Activated T-cell treated with anti-CD3 and anti-CD28 coated beads, Interleukin-2, amount 50 U/mL, for 72 hours (primary cell): ENCODE data around the gene ZNF134. TPM values are rescaled to one million over a fixed set of nuclear protein-coding genes. Genes with fewer than 3 reads are reported as not detected.

Source experiments
- total RNA-seq, 2 donors: library from RNA; stranded (reverse); gene quantifications; one replicate each; pipeline ENCODE4 v1.2.3, GENCODE V29; 2022

ZNF134 gene
- total RNA-seq, 2 donors from 2014 or later, result 12.8 to 14.0 TPM

Other genes with a start within 250 kb of the ZNF134 start
- gene ZNF548, start 224.4 kb upstream of the ZNF134 start, total RNA-seq, result 10 to 100 TPM; 40.4 to 62.8 TPM
- 10 to 100 TPM; 11.0 to 12.0 TPM for gene ZNF17, start 203.1 kb upstream of the ZNF134 start, total RNA-seq
- 10 to 100 TPM; 16.5 to 18.0 TPM for gene ZNF749, start 178.9 kb upstream of the ZNF134 start, total RNA-seq
- 1 to 10 TPM in 1 of 2 donors, under 1 TPM in 1; 0.37 to 1.1 TPM for gene VN1R1, start 157.1 kb upstream of the ZNF134 start, total RNA-seq
- 1 to 10 TPM; 6.4 to 7.7 TPM for gene ZNF772, start 136.7 kb upstream of the ZNF134 start, total RNA-seq
- 10 to 100 TPM; 10.2 to 11.1 TPM for gene ZNF419, start 126.5 kb upstream of the ZNF134 start, total RNA-seq
- 10 to 100 TPM; 11.9 to 12.7 TPM for gene ZNF773, start 114.3 kb upstream of the ZNF134 start, total RNA-seq
- 1 to 10 TPM; 6.8 to 6.9 TPM for gene ZNF549, start 86.9 kb upstream of the ZNF134 start, total RNA-seq
- 10 to 100 TPM; 12.2 to 12.9 TPM for gene ZNF550, start 54.4 kb upstream of the ZNF134 start, total RNA-seq
- 1 to 10 TPM; 3.2 to 5.5 TPM for gene ZNF416, start 35.3 kb upstream of the ZNF134 start, total RNA-seq
- gene ZIK1, start 30.1 kb upstream of the ZNF134 start, total RNA-seq, result 1 to 10 TPM; 5.1 to 9.0 TPM
- 1 to 10 TPM; 5.6 to 7.9 TPM for gene ZNF530, start 14.4 kb upstream of the ZNF134 start, total RNA-seq
- gene ZNF211, start 18.9 kb downstream of the ZNF134 start, total RNA-seq, result 10 to 100 TPM; 13.5 to 18.2 TPM
- not detected for gene ZSCAN4, start 54.7 kb downstream of the ZNF134 start, total RNA-seq
- gene ZNF551, start 67.7 kb downstream of the ZNF134 start, total RNA-seq, result 10 to 100 TPM in 1 of 2 donors, 1 to 10 TPM in 1; 7.3 to 12.2 TPM
- gene ZNF154, start 95.0 kb downstream of the ZNF134 start, total RNA-seq, result 1 to 10 TPM; 4.3 to 5.3 TPM
- gene ZNF671, start 113.4 kb downstream of the ZNF134 start, total RNA-seq, result 10 to 100 TPM; 14.3 to 20.1 TPM
- 10 to 100 TPM; 13.4 to 14.1 TPM for gene ZNF776, start 132.6 kb downstream of the ZNF134 start, total RNA-seq
- gene ZNF586, start 155.4 kb downstream of the ZNF134 start, total RNA-seq, result 10 to 100 TPM; 18.5 to 20.0 TPM
- gene ZNF552, start 200.7 kb downstream of the ZNF134 start, total RNA-seq, result 1 to 10 TPM; 7.7 to 8.4 TPM
- 10 to 100 TPM; 16.8 to 18.0 TPM for gene ZNF587B, start 216.1 kb downstream of the ZNF134 start, total RNA-seq
- 10 to 100 TPM; 31.5 to 32.5 TPM for gene ZNF587, start 235.6 kb downstream of the ZNF134 start, total RNA-seq